Measurements from ENCODE around the gene SEMA7A.

SEMA7A gene

GRCh38 chr15:74451861-74452835, 18.4 kb upstream of the SEMA7A start:
- peak; percentile 26 for DNase-seq

GRCh38 chr15:74451322-74451721, 17.6 kb upstream of the SEMA7A start:
- no peak for DNase-seq

GRCh38 chr15:74449643-74450205, 16.0 kb upstream of the SEMA7A start:
- DNase-seq, result no peak

- DNase-seq, result no peak
Observed at GRCh38 chr15:74449095-74449494, 15.3 kb upstream of the SEMA7A start.

- DNase-seq, result no peak
Observed at GRCh38 chr15:74445816-74446763, 12.3 kb upstream of the SEMA7A start.

GRCh38 chr15:74444106-74445062, 10.6 kb upstream of the SEMA7A start:
- no peak for DNase-seq

GRCh38 chr15:74443100-74443909, 9.5 kb upstream of the SEMA7A start:
- no peak for DNase-seq

GRCh38 chr15:74442604-74443003, 8.8 kb upstream of the SEMA7A start:
- DNase-seq, result no peak

GRCh38 chr15:74442063-74442462, 8.3 kb upstream of the SEMA7A start:
- no peak for DNase-seq

GRCh38 chr15:74441248-74441941, 7.6 kb upstream of the SEMA7A start:
- no peak for DNase-seq

- peak; percentile 26 for DNase-seq
Observed at GRCh38 chr15:74438721-74439316, 5.1 kb upstream of the SEMA7A start.

- DNase-seq, result no peak
Observed at GRCh38 chr15:74438206-74438605, 4.4 kb upstream of the SEMA7A start.

GRCh38 chr15:74434263-74435136, 742 bp upstream of the SEMA7A start:
- DNase-seq, result no peak

GRCh38 chr15:74432968-74433591, 678 bp downstream of the SEMA7A start:
- no peak for DNase-seq

GRCh38 chr15:74432271-74432967, 1.3 kb downstream of the SEMA7A start:
- no peak for DNase-seq

GRCh38 chr15:74431645-74432044, 2.1 kb downstream of the SEMA7A start:
- no peak for DNase-seq

GRCh38 chr15:74431116-74431515, 2.6 kb downstream of the SEMA7A start:
- DNase-seq, result no peak

GRCh38 chr15:74430510-74430951, 3.2 kb downstream of the SEMA7A start:
- DNase-seq, result no peak

All from NCI-H2227 treated with DMSO at 0.1 percent for 48 hours (cell line).